K562 (cell line): ENCODE results near the gene GPR157. TPM values are rescaled to one million over a fixed set of nuclear protein-coding genes. Genes with fewer than 3 reads are reported as not detected.

Experiments used
- ATAC-seq: fragments of 200-7000 bp; cut with Tn5 transposase; 3 replicates; pipeline ENCODE4 v1.9.1; 2020; ENCODE audit warnings: moderate library complexity
- BruUV-seq: library from RNA; stranded (reverse); fragments of 400-500 nt; replicated peaks from 2 replicates; lab custom pipeline; 2021; lab: Mats Ljungman, UMichigan
- CTCF ChIA-PET: fragments of 300-600 bp; formaldehyde crosslinking; extraction: SDS; loops from one replicate; lab custom pipeline; 2021; ENCODE audit warnings: low intra/inter-chr PET ratio; lab: Yijun Ruan, JAX
- POLR2A ChIA-PET: fragments of 300-600, 350-650 bp; sonication (Branson Sonifier 250); formaldehyde crosslinking; extraction: SDS; loops from one replicate; lab custom pipeline; 2021; ENCODE audit warnings: antibody characterized with exemption, inconsistent platforms; lab: Yijun Ruan, JAX
- DNase-seq, 4 experiments: peaks; one replicate each; pipeline versions ENCODE4 v3.0.0 to v3.0.0-alpha.2; 2011 to 2018; ENCODE audit warnings: low spot score in 3 of 4, mixed read lengths in 3 of 4; ENCODE audit errors: extremely low read depth in 1 of 4
- FAIRE-seq: peaks from 2 replicates; lab custom pipeline; 2011; peaks lifted over from hg19 to GRCh38; lab: Jason Lieb, UNC
- H2AFZ ChIP-seq: 2 replicates; pipeline ENCODE4 v1.6.0; 2011; ENCODE audit warnings: low read depth, low read length, control low read depth, inconsistent platforms
- H3K27ac ChIP-seq: fragments of 200-600 bp; 3 replicates; pipeline ENCODE4 v1.8.0; 2011; ENCODE audit warnings: low read depth, mild to moderate bottlenecking, control low read depth, inconsistent platforms, low read length, moderate library complexity, mixed read lengths; ENCODE audit errors: extremely low read depth
- H3K27me3 ChIP-seq, 2 experiments: fragments of 300-600 bp in 1 of 2; 2 replicates in 1 of 2; 3 replicates in 1 of 2; pipeline versions ENCODE4 v1.6.0 to v1.8.0; 2011; ENCODE audit warnings: inconsistent platforms in 2 of 2, low read length in 2 of 2, mild to moderate bottlenecking in 1 of 2, mixed read lengths in 1 of 2, moderate library complexity in 1 of 2; ENCODE audit not compliant: control insufficient read depth in 2 of 2, insufficient read depth in 2 of 2
- H3K36me3 ChIP-seq: fragments of 300-600 bp; 3 replicates; pipeline ENCODE4 v1.8.0; 2011; ENCODE audit warnings: mild to moderate bottlenecking, low read length, inconsistent platforms; ENCODE audit not compliant: control insufficient read depth, insufficient read depth
- H3K4me1 ChIP-seq, 2 experiments: fragments of 200-600 bp in 1 of 2; replicated peaks in 1 of 2; 2 replicates in 1 of 2; 3 replicates in 1 of 2; pipeline versions ENCODE4 v1.5.1 to v1.8.0; 2011; ENCODE audit warnings: inconsistent platforms in 2 of 2, low read length in 2 of 2, mild to moderate bottlenecking in 1 of 2, mixed read lengths in 1 of 2, moderate library complexity in 1 of 2; ENCODE audit not compliant: control insufficient read depth in 2 of 2, insufficient read depth in 2 of 2
- H3K4me2 ChIP-seq: 2 replicates; pipeline ENCODE4 v1.6.1; 2011; ENCODE audit warnings: low read length, control low read depth, inconsistent platforms, mixed read lengths; ENCODE audit not compliant: insufficient read depth
- H3K4me3 ChIP-seq: fragments of 200-600 bp; sonication (generic), shearing (Covaris generic); 2 replicates; pipeline ENCODE4 v1.5.1; 2016; ENCODE audit warnings: control low read depth, inconsistent platforms
- H3K79me2 ChIP-seq: fragments of 200-600 bp; 3 replicates; pipeline ENCODE4 v1.8.0; 2011; ENCODE audit warnings: low read length, inconsistent platforms; ENCODE audit not compliant: control insufficient read depth, insufficient read depth
- H3K9ac ChIP-seq, 2 experiments: 2 replicates each; pipeline versions ENCODE4 v1.6.0 to v1.6.1; 2011; ENCODE audit warnings: low read depth in 2 of 2, low read length in 2 of 2, control low read depth in 1 of 2, inconsistent platforms in 1 of 2, mild to moderate bottlenecking in 1 of 2, mixed read lengths in 1 of 2; ENCODE audit not compliant: insufficient read depth in 1 of 2
- H3K9me1 ChIP-seq: one replicate; pipeline ENCODE4 v1.6.0; 2011; ENCODE audit warnings: inconsistent platforms, mild to moderate bottlenecking, low read length, moderate library complexity; ENCODE audit not compliant: control insufficient read depth, insufficient read depth
- H3K9me3 ChIP-seq: replicated peaks from 2 replicates; pipeline ENCODE4 v1.5.1; 2011; ENCODE audit warnings: low read depth, low read length, inconsistent platforms; ENCODE audit not compliant: control insufficient read depth, insufficient read depth
- H4K20me1 ChIP-seq: replicated peaks from 2 replicates; pipeline ENCODE4 v1.6.1; 2011; ENCODE audit warnings: low read length, inconsistent platforms, mixed read lengths; ENCODE audit not compliant: control insufficient read depth, insufficient read depth
- GATA2 ChIP-seq: sonication (generic); formaldehyde crosslinking; IDR thresholded peaks from 2 replicates; pipeline ENCODE4 v1.4.0; 2020; ENCODE audit warnings: mild to moderate bottlenecking, missing genetic modification reagents
- KDM1A ChIP-seq, 2 experiments: fragments of 450-650 bp; IDR thresholded peaks; 2 replicates each; pipeline ENCODE4 v1.6.1; 2016; ENCODE audit warnings: mild to moderate bottlenecking in 2 of 2
- NCOR1 ChIP-seq: fragments of 450-650 bp; IDR thresholded peaks from 2 replicates; pipeline ENCODE4 v1.6.1; 2016; ENCODE audit warnings: mild to moderate bottlenecking, moderate library complexity
- WGBS: fragments of 100-300 bp; shearing (Covaris generic); methylation state at CpG from one replicate; pipeline ENCODE4 v1.1.6; 2016; ENCODE audit warnings: low coverage, mixed read lengths; ENCODE audit not compliant: insufficient coverage; ENCODE audit errors: missing lambda C conversion rate; 5-methylcytosine and 5-hydroxymethylcytosine counted together
- in situ Hi-C: fragments of 300-500 bp; cut with MboI; formaldehyde crosslinking; loops from 4 replicates; pipeline ENCODE4 v1.15.0; 2018; ENCODE audit warnings: inconsistent platforms, mixed read lengths
- intact Hi-C: fragments of 100-400 bp; cut with micrococcal nuclease; formaldehyde crosslinking; loops from 2 replicates; pipeline ENCODE4 v1.14.2; 2022
- polyA plus RNA-seq, 8 experiments: library from polyadenylated mRNA; depleted of rRNA in 4 of 8; stranded (reverse) in 5 of 8; unstranded in 3 of 8; fragments of >200 nt; fragmentation: Nextera tagmentation in 2 of 8; fragmentation: Illumina TruSeq in 1 of 8; extraction: Ambion mirVana in 2 of 8; extraction: Trizol in 1 of 8; gene quantifications; 2 replicates each; pipeline versions ENCODE4 v1.2.1 to v1.2.3, GENCODE V29; 2011 to 2014; ENCODE audit warnings: inconsistent platforms in 1 of 8, missing spikeins in 1 of 8
- total RNA-seq, 7 experiments: library from RNA; depleted of rRNA in 6 of 7; stranded (reverse); fragments of >200 nt in 6 of 7; fragmentation: Illumina TruSeq in 2 of 7; extraction: Trizol in 2 of 7; gene quantifications; 2 replicates each; pipeline versions ENCODE4 v1.2.1 to v1.2.3, GENCODE V29; 2011 to 2021; ENCODE audit warnings: low replicate concordance in 1 of 7
- TF ChIP-seq, protein P1 (sequence below): sonication (generic); formaldehyde crosslinking; IDR thresholded peaks from 2 replicates; pipeline ENCODE4 v1.8.1; 2023; ENCODE audit warnings: mild to moderate bottlenecking, missing genetic modification reagents
- TF ChIP-seq, protein P2 (sequence below): fragments of 450-650 bp; IDR thresholded peaks from 2 replicates; pipeline ENCODE4 v1.6.1; 2014; ENCODE audit warnings: low read depth, mild to moderate bottlenecking, moderate library complexity, borderline replicate concordance
- TF ChIP-seq, protein P3 (sequence below), 2 experiments: fragments of 450-650 bp in 1 of 2; sonication (generic) in 1 of 2; formaldehyde crosslinking; conservative IDR thresholded peaks; 2 replicates each; pipeline versions ENCODE4 v1.4.0 to v1.8.1; 2020 to 2022; ENCODE audit warnings: mild to moderate bottlenecking in 1 of 2, missing genetic modification reagents in 1 of 2
- TF ChIP-seq, protein P4 (sequence below): fragments of 450-650 bp; IDR thresholded peaks from 2 replicates; pipeline ENCODE4 v1.7.1; 2018; ENCODE audit warnings: mild to moderate bottlenecking, low read depth; ENCODE audit not compliant: partially characterized antibody
- TF ChIP-seq, protein P5 (sequence below): fragments of 250-450 bp; sonication (Bioruptor Pico); IDR thresholded peaks from 2 replicates; pipeline ENCODE4 v1.9.0; 2021; ENCODE audit warnings: mild to moderate bottlenecking, inconsistent platforms
- TF ChIP-seq, protein P6 (sequence below): sonication (generic); formaldehyde crosslinking; IDR thresholded peaks from 2 replicates; pipeline ENCODE4 v1.8.0; 2022; ENCODE audit warnings: missing genetic modification reagents, mild to moderate bottlenecking, moderate library complexity, borderline replicate concordance

Gene GPR157
- total and polyA plus RNA-seq, 9 of the 15 experiments (the other 6 are each of a cell fraction or from before 2014, with no cell fraction given), result 0.01 to 0.18 (median 0.04) TPM; not detected in 4

DNA sequence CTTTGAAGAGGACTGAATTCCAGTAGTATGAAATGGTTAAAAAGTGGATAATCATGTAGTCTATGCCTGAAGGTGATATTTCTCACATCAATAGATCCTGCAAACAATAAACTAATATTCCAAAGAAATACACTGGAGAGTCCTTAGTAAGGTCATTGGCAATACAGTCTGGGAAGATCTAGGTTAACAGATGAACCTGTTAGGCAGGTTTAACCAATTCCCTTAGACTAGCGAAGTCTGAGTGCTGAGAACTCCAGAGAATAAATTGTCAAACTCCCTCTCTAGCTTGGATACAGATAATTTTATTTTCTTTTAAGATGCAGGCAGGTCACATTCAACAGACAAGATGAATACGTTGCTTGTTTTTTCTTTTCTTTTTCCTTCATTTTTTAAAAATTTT is 2.4 kb downstream of the GPR157 start:
- Histone ChIP-seq H3K27me3 (peaks cover 4 to 30% of the 10 kb centered on the region in 2 experiments; a peak in 3 of 5 replicates), H3K9me3 (no peaks in the 10 kb centered on the region), H3K4me3 (no peak overlapping the region), H2AFZ (no peak overlapping the region), H3K27ac (no peak overlapping the region), H3K36me3 (no peaks in the 10 kb centered on the region), H3K79me2 (no peaks in the 10 kb centered on the region), H4K20me1 (no peaks in the 10 kb centered on the region), H3K9ac (no peak overlapping the region), H3K4me1 (peaks cover 0 to 21% of the 10 kb centered on the region in 2 experiments; a peak in 2 of 5 replicates), H3K4me2 (no peak overlapping the region), H3K9me1 (no peaks in the 10 kb centered on the region)
- 8% methylated on average over 2 of the region's 2 CpGs for WGBS
- CTCF ChIA-PET, result no interaction called here
- BruUV-seq, result no TSS peak
- POLR2A ChIA-PET, result no interaction called here
- ATAC-seq, result no peak
- DNase-seq, result no peak
- intact Hi-C loops, result no loop called here
- no peak for FAIRE-seq
- in situ Hi-C loops, result no loop called here
- no peak for TF ChIP-seq NCOR1
- no peak for TF ChIP-seq KDM1A (IDR thresholded peaks at IDR 0.05)
- TF ChIP-seq, protein P1, sequence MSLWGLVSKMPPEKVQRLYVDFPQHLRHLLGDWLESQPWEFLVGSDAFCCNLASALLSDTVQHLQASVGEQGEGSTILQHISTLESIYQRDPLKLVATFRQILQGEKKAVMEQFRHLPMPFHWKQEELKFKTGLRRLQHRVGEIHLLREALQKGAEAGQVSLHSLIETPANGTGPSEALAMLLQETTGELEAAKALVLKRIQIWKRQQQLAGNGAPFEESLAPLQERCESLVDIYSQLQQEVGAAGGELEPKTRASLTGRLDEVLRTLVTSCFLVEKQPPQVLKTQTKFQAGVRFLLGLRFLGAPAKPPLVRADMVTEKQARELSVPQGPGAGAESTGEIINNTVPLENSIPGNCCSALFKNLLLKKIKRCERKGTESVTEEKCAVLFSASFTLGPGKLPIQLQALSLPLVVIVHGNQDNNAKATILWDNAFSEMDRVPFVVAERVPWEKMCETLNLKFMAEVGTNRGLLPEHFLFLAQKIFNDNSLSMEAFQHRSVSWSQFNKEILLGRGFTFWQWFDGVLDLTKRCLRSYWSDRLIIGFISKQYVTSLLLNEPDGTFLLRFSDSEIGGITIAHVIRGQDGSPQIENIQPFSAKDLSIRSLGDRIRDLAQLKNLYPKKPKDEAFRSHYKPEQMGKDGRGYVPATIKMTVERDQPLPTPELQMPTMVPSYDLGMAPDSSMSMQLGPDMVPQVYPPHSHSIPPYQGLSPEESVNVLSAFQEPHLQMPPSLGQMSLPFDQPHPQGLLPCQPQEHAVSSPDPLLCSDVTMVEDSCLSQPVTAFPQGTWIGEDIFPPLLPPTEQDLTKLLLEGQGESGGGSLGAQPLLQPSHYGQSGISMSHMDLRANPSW, result no peak
- TF ChIP-seq, protein P2, sequence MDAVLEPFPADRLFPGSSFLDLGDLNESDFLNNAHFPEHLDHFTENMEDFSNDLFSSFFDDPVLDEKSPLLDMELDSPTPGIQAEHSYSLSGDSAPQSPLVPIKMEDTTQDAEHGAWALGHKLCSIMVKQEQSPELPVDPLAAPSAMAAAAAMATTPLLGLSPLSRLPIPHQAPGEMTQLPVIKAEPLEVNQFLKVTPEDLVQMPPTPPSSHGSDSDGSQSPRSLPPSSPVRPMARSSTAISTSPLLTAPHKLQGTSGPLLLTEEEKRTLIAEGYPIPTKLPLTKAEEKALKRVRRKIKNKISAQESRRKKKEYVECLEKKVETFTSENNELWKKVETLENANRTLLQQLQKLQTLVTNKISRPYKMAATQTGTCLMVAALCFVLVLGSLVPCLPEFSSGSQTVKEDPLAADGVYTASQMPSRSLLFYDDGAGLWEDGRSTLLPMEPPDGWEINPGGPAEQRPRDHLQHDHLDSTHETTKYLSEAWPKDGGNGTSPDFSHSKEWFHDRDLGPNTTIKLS, result no peak
- no peak for TF ChIP-seq GATA2 (CRISPR knock-in tag)
- TF ChIP-seq, protein P3, sequence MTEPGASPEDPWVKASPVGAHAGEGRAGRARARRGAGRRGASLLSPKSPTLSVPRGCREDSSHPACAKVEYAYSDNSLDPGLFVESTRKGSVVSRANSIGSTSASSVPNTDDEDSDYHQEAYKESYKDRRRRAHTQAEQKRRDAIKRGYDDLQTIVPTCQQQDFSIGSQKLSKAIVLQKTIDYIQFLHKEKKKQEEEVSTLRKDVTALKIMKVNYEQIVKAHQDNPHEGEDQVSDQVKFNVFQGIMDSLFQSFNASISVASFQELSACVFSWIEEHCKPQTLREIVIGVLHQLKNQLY (CRISPR knock-in tag; conservative IDR thresholded peaks at IDR 0.05), result no peak
- TF ChIP-seq, protein P4, sequence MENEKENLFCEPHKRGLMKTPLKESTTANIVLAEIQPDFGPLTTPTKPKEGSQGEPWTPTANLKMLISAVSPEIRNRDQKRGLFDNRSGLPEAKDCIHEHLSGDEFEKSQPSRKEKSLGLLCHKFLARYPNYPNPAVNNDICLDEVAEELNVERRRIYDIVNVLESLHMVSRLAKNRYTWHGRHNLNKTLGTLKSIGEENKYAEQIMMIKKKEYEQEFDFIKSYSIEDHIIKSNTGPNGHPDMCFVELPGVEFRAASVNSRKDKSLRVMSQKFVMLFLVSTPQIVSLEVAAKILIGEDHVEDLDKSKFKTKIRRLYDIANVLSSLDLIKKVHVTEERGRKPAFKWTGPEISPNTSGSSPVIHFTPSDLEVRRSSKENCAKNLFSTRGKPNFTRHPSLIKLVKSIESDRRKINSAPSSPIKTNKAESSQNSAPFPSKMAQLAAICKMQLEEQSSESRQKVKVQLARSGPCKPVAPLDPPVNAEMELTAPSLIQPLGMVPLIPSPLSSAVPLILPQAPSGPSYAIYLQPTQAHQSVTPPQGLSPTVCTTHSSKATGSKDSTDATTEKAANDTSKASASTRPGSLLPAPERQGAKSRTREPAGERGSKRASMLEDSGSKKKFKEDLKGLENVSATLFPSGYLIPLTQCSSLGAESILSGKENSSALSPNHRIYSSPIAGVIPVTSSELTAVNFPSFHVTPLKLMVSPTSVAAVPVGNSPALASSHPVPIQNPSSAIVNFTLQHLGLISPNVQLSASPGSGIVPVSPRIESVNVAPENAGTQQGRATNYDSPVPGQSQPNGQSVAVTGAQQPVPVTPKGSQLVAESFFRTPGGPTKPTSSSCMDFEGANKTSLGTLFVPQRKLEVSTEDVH, result no peak
- TF ChIP-seq, protein P5, sequence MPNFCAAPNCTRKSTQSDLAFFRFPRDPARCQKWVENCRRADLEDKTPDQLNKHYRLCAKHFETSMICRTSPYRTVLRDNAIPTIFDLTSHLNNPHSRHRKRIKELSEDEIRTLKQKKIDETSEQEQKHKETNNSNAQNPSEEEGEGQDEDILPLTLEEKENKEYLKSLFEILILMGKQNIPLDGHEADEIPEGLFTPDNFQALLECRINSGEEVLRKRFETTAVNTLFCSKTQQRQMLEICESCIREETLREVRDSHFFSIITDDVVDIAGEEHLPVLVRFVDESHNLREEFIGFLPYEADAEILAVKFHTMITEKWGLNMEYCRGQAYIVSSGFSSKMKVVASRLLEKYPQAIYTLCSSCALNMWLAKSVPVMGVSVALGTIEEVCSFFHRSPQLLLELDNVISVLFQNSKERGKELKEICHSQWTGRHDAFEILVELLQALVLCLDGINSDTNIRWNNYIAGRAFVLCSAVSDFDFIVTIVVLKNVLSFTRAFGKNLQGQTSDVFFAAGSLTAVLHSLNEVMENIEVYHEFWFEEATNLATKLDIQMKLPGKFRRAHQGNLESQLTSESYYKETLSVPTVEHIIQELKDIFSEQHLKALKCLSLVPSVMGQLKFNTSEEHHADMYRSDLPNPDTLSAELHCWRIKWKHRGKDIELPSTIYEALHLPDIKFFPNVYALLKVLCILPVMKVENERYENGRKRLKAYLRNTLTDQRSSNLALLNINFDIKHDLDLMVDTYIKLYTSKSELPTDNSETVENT (CRISPR knock-in tag), result no peak
- TF ChIP-seq, protein P6, sequence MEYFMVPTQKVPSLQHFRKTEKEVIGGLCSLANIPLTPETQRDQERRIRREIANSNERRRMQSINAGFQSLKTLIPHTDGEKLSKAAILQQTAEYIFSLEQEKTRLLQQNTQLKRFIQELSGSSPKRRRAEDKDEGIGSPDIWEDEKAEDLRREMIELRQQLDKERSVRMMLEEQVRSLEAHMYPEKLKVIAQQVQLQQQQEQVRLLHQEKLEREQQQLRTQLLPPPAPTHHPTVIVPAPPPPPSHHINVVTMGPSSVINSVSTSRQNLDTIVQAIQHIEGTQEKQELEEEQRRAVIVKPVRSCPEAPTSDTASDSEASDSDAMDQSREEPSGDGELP, result no peak
